Cerebellar cortex (tissue), 1 donor: ENCODE results near the gene KHDC1L.
"Not testable (repeated sequence)": the region's sequence is repeated elsewhere in the genome, so short reads cannot be mapped to it uniquely, and the experiment has no call there.

Experiments used
- DNase-seq: peaks from one replicate; pipeline ENCODE4 v3.0.0-alpha.2; 2015; ENCODE audit warnings: low spot score

Gene KHDC1L, protein sequence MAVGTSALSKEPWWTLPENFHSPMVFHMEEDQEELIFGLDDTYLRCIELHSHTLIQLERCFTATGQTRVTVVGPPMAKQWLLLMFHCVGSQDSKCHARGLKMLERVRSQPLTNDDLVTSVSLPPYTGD

DNA sequence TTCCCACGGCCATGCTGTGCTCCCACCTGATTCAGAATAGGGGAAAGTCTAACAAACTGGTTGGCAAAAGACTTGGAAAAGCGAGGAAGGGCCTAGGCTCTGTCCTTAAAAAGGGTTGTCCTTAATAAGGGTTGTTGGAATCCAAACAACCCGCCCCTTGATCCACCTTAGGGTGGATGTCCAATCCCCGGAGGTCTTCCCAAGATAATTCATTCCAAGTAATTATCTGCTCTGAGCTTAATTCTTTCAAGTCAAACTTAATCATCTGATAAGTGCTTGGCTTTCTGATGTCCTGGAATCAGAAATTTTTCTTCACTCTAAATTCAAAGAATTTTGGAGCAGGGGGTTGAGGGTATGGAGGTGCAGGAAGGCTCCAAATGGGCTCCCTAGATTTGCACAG lies at the start of gene KHDC1L:
Gene KHDC1L, minus strand, starts transcription at position 101 of the 400 bp plus-strand sequence. Its CDS starts 88 bp downstream, at position 13.
- no peak for DNase-seq

DNA sequence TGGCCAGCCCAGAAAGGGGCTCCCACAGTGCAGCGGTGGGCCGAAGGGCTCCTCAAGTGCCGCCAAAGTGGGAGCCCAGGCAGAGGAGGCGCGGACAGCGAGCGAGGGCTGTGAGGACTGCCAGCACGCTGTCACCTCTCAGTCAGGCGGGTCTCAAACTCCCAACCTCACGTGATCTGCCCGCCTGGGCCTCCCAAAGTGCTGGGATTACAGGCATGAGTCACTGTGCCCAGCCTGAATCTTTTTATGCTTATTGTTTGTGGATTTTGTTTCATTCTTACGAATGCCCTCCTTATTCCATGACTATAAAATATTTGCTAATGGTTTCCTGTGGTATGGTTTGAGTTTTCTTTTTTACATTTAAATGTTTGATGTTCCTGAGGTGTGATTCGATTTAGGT lies 44.0 kb upstream of the KHDC1L start:
- DNase-seq = not testable (repeated sequence)

DNA sequence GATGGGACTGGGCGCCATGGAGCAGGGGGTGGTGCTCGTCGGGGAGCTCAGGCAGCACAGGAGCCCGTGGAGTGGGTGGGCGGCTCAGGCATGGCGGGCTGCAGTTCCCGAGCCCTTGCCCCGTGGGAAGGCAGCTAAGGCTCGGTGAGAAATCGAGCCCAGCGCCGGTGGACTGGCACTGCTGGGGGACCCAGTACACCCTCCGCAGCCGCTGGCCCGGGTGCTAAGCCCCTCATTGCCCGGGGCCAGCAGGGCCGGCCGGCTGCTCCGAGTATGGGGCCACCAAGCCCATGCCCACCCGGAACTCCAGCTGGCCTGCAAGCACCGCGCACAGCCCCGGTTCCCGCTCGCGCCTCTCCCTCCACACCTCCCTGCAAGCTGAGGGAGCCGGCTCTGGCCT lies 43.6 kb upstream of the KHDC1L start:
- not testable (repeated sequence) for DNase-seq

DNA sequence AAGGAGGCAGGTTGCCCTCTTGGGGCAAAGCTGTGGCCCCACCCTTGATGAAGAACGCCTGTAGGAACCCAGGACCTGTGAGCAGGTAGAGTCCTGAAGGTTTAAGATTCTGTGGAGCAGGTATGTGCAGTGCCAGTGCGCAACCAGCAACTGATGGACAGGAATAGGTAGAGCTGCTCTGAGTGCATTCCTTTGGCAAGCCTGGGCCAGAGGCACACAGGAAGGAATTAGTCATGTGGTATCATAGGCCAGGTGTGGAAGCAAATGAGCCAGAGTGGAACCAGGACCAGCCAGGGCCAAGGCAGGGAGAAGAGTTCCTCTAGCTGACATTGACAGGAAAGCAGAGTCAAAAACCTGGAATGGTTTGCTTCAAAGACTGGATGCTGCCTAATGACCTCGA lies 39.1 kb upstream of the KHDC1L start:
- DNase-seq = peak; percentile 18

DNA sequence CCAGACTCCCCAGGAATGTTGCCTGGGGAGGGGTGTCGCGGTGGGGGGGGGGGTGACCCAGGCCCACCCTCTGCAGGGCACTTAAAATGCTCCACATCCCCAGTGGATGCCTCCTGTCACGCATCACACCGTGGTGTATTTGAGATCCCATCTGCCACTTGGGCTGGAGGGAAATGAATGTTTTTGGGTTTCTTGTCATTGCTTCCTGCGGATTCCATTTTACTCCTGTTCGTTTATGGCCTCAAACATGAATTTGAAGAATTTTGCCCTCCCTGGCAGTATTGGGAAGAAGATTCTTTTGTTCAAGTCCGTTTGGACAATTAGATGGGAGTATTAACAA lies 38.2 kb upstream of the KHDC1L start:
- peak; percentile 39 for DNase-seq

DNA sequence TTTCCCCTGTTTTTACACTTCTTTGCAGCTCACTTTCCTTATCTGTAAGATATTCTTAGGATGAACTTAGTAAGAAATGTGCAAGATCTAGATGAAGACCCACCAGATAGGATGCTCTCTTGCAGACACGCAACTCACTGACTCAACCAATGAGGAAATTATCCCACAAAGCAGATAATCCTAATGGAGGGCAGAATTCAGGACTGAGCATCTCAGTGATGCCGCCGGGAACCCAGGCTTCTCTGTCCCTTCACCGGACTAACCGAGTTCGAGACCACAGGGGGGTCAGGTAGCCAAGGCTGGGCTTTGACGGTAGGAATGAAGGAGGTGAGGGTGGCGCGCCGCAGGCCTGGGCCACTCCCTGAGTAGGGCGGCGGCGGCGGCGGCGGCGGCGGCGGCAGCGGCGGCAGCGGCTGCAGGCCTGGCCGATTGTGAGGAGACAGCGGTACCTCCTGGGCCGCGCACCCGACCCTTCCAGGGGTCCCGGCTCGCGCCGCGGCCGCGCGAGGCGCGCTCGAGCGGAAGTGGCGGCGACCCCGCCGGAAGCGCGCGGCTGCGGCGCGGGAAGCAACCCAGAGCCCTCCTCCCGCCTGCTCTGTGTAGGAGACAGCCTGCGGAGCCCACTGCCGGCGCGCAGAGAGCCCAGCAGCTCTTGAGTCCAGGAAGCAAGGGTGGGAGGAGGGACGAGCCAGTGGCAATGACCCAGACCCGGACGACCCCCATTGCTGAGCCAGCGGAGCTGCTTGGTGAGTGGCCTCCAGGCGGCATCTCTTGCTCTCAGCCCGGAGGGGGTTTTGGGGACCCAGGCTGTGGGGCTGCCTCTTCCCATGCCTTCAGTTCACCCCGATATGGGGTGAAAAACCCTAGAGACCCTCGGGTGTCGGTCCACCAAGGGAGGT lies 37.6 kb upstream of the KHDC1L start, which contains the start of gene KHDC1:
Gene KHDC1, minus strand, starts transcription at position 526 of the 899 bp plus-strand sequence. CDS start 20,679 bp downstream, outside the sequence.
- DNase-seq = peak; percentile 65

DNA sequence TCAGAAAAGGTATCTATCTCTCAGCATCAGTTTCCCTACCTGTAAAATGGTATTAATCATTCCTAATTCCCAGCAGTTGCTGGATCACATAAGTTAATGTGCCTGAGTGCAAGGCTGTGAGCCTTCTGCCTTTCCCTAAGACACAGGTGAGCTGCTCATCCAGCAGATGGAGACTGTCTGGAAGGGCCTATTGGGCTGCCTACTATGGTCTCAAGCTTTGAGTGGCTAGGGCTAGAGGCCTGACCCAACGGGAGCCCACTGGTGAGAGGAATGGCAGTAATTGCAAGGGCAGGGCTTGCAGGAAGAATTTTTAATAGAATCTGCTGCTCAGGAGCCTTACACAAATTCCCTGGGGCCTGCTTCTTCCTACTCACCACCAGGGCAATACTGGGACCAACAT lies 33.4 kb upstream of the KHDC1L start:
- DNase-seq = no peak

DNA sequence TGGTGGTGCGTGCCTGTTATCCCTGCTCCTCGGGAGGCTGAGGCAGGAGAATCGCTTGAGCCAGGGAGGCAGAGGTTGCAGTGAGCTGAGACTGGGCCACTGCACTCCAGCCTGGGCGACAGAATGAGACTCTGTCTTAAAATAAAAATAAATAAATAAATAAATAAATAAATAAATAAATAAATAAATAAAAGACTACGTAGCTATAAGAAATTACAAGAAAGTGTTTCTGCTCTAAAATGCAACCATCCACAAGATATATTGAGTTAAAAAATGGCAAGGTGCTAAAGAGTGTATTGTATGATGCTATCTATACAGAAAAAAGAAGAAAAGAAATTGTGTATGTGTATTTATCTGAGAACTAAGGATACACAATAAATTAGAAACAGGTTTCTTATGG lies 29.0 kb upstream of the KHDC1L start:
- DNase-seq = not testable (repeated sequence)

DNA sequence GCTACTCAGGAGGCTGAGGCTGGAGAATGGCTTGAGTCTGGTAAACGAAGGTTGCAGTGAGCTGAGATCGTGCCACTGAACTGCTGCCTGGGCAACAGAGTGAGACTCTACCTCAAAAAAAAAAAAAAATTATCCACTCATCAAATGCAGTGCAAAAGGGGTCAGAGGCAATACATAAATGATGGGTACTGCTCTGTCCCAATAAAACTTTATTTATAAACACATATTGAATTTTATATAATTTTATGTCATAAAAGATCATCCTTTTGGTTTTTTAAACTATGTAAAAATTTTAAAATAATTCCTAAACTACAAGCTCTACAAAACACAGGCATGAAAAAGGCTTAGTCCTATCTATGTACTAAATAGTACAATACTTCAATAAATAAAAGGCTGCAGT lies 27.4 kb upstream of the KHDC1L start:
- no peak for DNase-seq

DNA sequence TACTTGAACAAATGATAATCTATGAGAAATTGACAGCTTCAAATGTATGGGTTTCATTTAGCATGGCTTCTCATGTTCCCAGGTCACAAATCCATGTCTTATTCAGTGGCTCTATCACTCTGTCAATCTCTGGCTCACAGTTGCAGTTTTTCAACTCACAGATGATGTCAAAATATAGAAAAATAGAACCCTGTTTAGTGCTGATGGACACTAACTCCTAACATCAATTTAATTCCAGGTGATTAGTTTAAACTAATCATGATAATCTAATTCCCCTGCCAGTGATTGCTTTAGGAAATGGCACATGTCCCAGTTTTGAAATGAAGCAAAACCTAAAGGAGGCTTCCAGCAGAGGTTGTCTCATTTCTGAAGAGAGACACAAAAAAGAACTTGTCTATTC lies 24.7 kb upstream of the KHDC1L start:
- no peak for DNase-seq

DNA sequence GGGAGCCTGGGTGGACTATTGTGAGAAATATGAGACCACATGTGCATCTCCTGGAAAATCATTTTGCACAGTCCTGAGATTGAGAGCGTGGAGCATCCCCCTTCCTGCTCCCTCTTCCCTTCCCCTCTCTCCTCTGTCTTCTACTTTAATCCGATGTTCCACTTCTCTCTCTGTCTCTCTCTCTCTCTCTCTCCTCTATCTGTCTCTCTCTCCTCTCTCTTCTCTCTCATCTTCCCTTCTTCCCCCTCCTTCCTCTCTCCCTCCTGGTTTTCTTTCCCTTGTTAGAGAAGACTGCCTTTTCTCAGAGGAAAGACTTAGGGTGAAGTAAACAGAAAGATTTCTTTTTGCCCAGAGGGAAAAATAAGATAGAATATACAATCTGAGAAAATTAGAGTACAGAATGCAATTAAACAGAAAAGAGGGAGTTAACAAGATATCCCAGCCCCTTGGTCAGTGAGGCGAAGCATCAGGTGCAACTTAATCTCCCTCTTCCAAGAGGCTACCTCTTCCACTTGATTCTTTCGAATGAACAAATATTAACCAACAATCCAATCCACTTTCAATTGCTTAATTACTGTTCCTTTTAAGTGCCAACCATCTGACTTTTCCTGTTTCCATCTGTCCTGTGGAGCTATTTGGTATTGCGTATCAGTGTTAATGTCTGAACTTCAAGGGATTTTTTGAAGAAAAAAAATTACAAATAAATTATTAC lies 23.1 kb upstream of the KHDC1L start:
- no peak for DNase-seq

DNA sequence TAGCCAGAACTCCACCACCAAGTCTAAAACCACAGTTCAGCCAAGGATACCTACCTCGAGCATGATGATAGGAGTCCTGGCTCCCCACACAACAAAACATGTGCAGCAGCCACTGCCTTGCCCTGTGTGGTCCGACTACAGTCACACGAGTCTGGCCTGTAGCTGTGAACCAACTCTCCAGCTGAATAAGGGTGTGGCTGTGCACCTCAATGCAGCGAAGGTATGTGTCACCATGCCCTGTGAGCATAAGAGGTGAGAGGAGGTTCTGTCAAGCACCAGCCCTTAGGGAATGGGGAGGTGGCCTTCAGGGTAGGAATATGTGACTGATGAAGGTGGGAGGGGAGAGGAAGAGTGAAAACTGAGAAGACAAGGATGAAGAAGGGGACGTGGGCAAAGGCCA lies 16.7 kb upstream of the KHDC1L start:
- no peak for DNase-seq

DNA sequence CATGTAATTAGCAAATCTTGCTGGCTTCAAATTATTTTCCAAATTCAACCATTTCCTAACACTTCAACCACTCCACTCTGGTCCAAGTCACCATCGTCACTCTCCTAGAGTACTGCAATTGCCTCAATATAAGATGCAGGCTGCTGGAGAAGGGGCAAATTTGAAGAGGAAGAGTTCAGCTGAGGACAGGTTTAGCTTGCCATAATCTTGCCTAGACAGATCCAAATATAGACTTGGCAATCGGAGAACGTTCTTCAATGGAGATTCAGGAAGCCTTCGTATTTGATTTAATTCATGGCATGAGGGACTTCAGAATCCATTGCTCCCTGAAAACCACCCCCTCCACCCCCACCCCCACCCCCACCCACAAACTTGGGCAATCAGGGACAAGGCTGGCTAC lies 15.4 kb upstream of the KHDC1L start:
- no peak for DNase-seq

DNA sequence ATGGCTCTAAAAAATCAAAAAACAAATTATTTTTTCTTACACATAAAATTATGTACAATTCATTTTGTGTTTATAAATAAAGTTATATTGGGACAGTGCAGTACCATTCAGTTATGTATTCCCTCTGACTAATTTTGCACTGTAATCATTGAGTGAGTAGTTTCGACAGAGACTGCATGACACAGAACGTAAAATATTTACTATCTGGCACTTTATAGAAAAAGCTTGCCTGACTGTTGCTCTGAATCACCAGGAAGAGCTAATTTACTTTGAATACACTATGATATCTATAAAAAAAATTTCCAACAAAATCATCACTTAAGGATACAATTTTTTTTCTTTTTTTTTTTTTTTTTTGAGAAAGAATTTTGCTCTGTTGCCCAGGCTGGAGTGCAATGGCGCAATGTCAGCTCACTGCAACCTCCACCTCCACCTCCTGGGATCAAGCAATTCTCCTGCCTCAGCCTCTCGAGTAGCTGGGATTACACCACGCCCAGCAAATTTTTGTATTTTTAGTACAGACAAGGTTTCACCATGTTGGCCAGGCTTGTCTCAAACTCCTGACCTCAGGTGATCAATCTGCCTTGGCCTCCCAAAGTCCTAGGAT lies 11.0 kb upstream of the KHDC1L start:
- DNase-seq = no peak

DNA sequence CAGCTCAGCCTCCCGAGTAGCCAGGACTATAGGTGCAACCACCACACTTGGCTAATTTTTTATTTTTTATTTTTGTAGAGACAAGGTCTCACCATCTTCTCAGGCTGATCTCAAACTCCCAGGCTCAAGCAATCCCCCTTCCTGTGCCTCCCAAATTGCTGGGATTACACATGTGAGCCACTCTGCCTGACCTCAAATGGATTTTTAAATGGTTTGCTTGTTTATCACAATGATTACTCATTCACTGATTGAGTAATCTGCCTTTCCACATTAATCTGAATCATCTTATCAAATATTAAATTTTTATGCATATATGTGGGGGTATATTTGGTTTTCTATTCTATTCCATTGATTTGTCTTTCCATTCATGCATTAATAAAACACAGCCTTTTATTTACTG lies 9.4 kb upstream of the KHDC1L start:
- DNase-seq = no peak

DNA sequence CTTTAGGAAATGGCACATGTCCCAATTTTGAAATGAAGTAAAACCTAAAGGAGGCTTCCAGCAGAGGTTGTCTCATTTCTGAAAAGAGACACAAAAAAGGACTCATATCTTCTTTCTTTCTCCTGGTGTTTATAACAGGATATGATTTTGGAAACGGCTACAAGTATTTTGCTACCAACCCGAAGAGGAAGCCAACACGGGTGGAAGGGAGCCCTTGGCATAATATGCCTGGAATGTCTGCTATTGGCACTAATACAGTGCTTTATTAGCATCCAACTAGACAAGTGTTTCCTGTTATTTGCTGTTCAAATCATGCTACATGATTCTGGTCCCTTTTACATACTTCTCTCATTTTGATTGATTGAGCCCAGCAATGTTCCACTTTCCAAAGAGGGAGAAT lies 8.7 kb upstream of the KHDC1L start:
- peak; percentile 11 for DNase-seq

DNA sequence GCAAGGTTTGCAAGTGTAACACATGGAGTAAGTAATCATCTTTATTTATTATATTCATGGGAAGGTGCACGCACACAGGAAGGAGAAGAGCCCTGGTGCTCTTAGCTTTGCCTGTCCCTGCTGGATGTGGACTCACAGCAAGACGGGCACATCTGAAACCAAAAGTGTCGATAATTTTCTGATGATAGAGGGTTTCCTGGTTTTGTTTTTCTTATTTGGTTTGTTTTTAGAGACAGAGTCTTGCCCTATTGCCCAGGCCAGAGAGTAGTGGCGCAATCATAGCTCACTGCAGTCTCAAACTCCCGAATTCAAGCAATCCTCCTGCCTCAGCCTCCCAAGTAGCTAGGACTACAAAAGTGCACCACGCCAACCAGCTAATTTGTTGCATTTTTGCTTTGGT lies 7.8 kb upstream of the KHDC1L start:
- DNase-seq = no peak

DNA sequence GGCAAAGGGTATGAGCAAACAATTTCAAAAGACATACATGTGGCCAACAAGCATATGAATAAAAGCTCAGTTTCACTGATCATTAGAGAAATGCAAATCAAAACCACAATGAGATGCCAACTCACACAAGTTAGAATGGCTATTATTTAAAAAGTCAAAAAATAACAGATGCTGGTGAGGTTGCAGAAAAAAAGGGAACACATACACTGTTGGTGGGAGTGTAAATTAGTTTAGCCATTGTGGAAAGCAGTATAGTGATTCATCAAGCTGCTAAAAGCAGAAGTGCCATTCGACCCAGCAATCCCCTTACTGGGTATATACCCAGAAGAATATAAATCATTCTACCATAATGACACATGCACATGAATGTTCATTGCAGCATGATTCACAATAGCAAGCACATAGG lies 6.7 kb upstream of the KHDC1L start:
- DNase-seq = no peak

DNA sequence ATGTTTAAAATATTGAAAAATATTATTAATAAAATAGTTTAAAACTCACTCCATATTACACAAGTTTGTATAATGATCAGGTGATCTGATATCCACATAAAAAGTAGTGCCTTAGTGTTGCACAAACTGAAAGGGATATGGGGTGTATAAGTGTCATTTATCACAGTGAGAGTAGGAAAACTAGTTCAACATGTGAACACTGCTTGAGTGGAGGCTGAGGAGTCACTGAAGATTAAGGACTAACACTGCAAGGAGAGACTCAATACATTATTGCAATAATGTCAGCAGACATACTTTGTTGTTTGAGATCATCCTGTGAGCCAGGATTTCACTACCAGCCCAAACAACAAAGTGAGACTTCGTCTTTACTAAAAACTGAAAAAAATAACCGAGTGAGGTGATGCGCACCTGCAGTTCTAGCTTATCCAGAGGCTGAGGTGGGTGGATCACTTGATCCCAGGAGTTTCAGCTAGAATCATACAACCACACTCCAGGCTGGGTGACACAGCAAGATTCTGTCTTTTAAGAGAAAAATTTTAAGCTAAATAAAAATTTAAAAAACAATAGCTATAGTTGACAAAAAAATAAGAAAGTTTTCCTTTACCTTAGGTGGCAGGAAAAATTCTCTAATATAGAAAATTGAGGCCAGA lies 2.4 kb upstream of the KHDC1L start:
- DNase-seq = no peak

DNA sequence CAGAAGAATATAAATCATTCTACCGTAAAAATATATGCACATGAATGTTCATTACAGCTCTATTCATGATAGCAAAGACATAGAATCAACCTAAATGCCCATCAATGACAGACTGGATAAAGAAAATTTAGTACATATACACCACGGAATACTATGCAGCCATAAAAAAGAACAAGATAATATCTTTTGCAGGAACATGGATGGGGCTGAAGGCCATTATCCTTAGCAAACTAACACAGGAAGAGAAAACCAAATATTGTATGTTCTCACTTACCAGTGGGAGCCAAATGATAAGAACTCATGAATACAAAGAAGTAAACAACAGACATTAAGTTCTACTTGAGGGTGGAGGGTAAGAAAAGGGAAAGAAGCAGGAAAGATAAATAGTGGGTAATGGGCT lies 8.4 kb downstream of the KHDC1L start:
- DNase-seq = no peak

DNA sequence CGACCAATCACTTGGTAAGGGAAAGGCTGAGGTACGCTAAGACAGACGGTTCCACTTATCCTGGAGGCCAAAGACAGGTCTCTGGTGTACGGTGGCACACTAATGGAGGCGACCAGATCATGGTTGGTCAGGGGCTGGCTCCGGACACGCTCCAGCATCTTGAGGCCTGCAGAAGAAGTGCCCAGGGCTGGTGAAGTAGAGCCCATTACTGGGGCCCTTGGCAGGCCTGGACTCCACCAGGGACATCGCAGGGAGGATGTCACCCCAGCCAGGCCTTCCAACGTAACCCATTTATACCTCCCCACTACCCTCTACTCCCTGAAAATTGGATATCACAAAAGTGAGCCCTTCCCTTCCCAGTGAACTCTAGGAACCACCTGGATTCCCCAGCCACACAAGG lies 16.2 kb downstream of the KHDC1L start:
- DNase-seq = no peak

DNA sequence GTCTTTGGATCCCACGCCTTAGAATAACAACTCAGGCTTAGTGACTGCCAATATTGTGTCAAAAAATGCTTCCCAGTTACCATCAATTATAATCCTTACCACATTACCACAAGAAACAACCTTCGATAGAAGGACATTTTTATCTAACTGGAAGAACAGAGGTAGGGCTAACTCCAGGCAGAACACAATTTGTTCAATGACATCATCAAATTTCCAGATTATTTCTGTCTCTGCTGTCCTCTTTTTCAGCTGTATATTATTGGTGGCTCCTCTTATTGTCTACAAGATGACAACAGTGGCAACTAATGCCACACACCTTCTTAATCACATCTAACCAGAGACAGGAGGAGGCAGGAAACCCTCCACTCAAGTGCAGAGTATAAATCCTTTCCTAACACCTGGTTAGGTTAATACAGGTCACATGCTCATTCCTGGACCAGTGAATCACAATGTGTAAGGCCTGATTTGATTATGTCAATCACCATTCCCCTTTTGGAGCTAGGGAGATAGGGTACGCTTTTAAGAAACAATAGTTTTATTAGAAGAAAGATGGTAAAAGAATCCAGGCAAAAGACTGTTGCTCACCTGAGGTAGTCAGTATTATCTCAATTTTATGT lies 18.0 kb downstream of the KHDC1L start:
- no peak for DNase-seq
